Measurements from ENCODE around the gene NOL11. TPM values are rescaled to one million over a fixed set of nuclear protein-coding genes. Genes with fewer than 3 reads are reported as not detected.
"Not testable (repeated sequence)": the region's sequence is repeated elsewhere in the genome, so short reads cannot be mapped to it uniquely, and the experiment has no call there.

Gene NOL11
- total RNA-seq, 1 donor from 2014 or later = 32.4 TPM

DNA sequence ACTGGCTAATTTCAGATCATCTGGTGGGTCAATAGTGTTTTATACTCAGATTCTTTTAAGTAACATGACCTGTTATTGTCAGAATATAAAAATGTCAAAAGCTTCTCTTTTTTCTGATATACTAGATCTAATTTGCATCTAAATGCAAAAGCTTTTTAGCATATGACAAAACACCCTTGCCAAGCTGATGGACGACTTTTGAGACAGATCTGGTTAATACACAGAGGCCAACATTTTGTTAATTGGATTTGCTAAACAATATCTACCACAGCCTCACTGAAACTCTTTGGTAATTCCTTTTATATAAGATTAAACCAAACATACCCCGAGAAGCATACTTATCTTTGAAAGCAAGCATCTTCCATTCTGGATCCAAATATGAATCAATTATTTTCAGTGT, 10.3 kb upstream of the NOL11 start:
- DNase-seq (ENCODE audit: low spot score) = no peak

GRCh38 chr17:67708378-67708777, 9.4 kb upstream of the NOL11 start:
- no peak for DNase-seq (ENCODE audit: low spot score)

- DNase-seq (ENCODE audit: low spot score) = no peak
Measured at GRCh38 chr17:67711916-67712315, 5.8 kb upstream of the NOL11 start.

DNA sequence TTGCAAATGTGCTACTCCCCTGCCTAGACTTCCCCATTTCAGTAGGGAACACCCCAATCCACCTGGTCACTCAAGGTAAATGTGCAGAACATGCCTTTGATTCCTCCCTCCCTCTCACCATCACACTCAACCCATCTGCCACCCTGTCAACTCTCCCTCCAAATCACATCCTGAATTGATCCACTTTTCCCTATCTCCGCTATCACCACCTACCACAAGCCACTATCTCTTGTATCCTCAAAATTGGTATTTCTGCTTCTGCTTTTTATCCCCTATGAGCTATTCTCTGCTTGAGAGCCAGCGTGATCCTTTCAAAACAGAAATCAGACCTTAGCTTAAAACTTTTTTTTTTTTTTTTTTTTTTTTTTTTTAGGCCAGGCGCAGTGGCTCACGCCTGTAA, 5.4 kb upstream of the NOL11 start:
- DNase-seq (ENCODE audit: low spot score) = no peak

DNA sequence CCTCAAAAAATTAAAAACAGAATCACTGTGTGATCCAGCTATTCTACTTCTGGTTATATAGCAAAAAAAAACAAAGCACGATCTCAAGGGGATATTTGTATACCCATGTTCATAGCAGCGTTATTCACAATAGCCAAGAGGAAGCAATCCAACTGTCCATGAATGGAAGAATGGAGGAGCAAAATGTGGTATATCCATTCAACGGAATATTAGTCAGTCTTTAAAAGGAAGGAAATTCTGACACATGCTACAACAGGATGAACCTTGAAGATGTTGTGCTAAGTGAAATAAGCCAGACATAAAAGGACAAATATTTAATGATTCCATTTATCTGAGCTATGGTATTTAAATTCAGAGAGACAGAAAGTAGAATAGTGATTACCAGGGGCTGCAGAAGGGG, 4.6 kb upstream of the NOL11 start:
- no peak for DNase-seq (ENCODE audit: low spot score)

GRCh38 chr17:67716405-67716798, 1.3 kb upstream of the NOL11 start:
- no peak for DNase-seq (ENCODE audit: low spot score)

DNA sequence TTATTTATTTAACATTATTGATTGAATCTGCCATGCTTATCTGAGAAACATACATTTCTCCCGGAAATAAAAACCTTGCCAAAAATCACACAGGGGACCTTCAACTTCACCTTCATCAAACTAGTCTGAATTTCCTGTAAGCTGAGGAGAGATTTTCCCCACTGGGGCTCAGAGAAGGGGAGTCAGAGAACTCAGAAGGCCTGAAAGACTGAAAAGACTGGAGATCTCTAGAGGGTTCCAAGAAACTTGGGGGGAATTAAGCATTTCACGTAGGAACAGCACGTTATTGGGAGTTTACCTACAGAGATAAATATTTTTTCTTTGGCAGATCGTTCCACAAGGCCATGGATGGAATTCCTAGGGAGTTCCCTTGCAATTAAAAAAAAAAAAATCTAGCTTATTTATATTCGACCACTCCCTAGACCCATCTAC, 528 bp upstream of the NOL11 start:
- no peak for DNase-seq (ENCODE audit: low spot score)

GRCh38 chr17:67718325-67718941, 697 bp downstream of the NOL11 start:
- no peak for DNase-seq (ENCODE audit: low spot score)

GRCh38 chr17:67725373-67725791, 7.6 kb downstream of the NOL11 start:
- no peak for DNase-seq (ENCODE audit: low spot score)

- no peak for DNase-seq (ENCODE audit: low spot score)
Measured at GRCh38 chr17:67725807-67726206, 8.1 kb downstream of the NOL11 start.

DNA sequence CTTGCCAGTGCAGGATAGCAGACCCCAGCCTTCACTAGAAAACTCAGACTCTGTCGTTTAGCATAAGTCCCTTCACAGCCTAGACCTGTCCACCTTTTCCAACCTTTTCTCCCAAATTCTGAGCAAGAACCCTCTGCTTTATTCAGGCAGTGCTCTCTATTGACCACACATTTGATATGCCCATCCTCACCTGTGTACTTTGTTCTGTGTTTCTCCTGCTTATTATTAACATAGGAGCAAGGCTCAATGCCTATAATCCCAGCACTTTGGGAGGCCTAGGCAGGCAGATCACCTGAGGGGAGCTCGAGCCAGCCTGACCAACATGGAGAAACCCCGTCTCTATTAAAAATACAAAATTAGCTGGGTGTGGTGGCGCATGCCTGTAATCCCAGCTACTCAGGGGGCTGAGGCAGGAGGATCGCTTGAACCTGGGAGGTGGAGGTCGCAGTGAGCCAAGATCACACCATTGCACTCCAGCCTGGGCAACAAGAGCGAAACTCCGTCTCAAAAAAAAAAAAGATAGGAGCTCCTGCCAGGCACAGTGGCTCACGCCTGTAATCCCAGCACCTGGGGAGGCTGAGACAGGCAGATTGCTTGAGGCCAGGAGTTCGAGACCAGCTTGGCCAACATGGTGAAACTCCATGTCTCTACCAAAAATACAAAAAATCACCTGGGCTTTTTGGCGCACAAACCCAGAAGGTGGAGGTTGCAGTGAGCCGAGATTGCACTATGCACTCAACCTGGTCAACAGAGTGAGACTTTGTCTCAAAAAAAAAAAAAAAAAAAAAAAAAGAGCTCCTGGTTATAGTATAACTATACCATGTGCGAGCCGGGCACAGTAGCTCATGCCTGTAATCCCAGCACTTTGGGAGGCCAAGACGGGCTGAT, 9.7 kb downstream of the NOL11 start:
- not testable (repeated sequence) for DNase-seq (ENCODE audit: low spot score)

DNA sequence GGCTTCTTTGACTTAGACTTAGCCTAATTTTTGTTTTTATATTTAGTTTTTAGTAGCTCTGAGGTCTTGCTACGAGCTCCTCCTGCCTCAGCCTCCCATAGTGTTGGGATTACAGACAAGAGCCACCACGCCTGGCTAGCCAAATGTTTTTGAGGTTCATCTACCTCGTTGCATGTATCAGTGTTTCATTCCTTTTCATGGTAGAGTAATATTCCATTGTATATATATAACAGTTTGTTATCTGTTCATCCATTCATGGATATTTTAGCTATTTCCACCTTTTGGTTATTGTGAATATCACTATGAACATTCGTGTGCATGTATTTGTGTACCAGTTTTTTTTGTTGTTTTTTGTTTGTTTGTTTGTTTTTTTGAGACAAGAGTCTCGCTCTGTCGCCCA, 12.2 kb downstream of the NOL11 start:
- DNase-seq (ENCODE audit: low spot score) = no peak

GRCh38 chr17:67730731-67731130, 13.0 kb downstream of the NOL11 start:
- no peak for DNase-seq (ENCODE audit: low spot score)

DNA sequence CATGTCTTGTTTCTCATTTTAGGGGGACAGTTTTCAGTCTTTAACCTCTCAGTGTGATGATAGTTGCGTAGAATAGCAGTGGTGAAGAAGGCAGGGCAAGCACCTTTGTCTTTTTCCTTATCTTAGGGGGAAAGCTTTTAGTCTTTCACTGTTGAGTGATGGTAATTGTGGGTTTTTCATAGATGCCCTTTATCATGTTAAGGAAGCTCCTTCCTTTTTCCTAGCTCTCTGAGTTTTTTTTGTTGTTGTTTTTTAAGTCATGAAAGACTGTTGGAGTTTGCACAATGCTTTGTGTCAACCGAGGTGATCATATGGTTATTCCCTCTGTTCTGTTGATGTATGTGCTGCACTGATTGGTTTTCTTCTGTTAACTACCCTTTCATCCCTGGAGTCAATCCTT, 15.7 kb downstream of the NOL11 start:
- DNase-seq (ENCODE audit: low spot score) = no peak

DNA sequence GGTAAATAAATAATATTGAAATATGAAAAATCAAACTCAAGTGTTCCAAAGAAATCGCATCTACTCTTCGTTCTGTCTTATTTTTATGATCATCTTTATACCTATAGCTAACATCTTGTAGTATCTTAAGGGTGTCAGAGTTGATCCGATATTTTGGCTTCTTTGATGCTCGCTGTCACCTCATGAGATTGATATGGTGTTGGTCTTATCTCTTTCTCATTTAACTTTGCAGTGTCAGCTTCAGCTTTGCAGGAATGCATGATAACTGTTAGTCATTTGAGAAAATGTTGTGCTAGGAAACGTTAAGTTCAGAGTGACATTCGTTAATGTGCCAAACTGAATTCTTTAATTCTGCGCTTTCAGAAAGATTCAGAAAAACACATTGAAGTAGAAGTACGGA, 19.4 kb downstream of the NOL11 start:
- no peak for DNase-seq (ENCODE audit: low spot score)

GRCh38 chr17:67742025-67742424, 24.3 kb downstream of the NOL11 start:
- no peak for DNase-seq (ENCODE audit: low spot score)

- DNase-seq (ENCODE audit: low spot score) = peak; percentile 43
Measured at GRCh38 chr17:67746704-67747571, 29.2 kb downstream of the NOL11 start.

DNA sequence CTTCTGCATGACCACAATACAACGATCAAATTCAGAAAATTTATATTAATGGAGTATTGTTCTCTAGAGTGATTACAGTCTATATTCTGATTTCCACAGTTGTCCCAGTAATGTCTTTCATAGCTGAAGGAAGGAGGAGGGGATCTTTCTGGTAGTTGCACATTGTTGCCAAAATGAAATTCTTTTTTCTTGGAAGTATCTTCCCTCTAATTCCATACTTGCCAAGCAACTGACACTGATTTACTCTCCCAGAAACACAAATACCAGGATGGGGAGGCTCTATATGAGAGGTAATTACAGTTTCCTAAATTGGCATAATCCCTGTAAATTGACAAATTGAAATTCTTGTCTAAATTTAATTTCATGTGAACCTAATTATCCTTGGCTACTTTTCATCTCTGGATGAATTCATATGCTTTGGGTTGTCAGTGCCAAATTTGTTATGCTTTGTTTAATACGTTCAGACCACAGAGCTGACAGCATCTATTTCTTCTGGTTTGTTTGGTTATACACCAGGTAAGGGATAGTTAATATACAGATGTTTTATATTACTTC, 30.0 kb downstream of the NOL11 start:
- no peak for DNase-seq (ENCODE audit: low spot score)

DNA sequence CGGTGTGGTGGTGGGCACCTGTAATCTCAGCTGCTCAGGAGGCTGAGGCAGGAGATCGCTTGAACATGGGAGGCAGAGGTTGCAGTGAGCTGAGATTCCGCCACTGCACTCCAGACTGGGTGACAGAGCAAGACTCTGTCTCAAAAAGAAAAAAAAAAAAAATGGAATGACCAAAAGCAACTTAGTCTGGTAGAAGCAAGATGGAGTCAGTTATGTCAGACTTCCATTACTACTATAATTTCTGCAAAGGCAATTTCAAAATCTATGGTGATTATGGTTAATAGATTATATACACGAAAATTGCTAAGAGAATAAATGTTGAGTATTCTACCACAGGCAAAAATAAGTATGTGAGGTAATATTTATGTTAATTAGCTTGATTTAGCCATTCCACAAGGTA, 32.3 kb downstream of the NOL11 start:
- no peak for DNase-seq (ENCODE audit: low spot score)

- peak; percentile 73 for DNase-seq (ENCODE audit: low spot score)
Measured at GRCh38 chr17:67751101-67752074, 33.7 kb downstream of the NOL11 start.

Measured in mesenteric fat pad (tissue), 1 donor.